Measurements from ENCODE around the gene SGCG.
"Not testable (repeated sequence)": the region's sequence is repeated elsewhere in the genome, so short reads cannot be mapped to it uniquely, and the experiment has no call there.

- TF ChIP-seq, protein P1, sequence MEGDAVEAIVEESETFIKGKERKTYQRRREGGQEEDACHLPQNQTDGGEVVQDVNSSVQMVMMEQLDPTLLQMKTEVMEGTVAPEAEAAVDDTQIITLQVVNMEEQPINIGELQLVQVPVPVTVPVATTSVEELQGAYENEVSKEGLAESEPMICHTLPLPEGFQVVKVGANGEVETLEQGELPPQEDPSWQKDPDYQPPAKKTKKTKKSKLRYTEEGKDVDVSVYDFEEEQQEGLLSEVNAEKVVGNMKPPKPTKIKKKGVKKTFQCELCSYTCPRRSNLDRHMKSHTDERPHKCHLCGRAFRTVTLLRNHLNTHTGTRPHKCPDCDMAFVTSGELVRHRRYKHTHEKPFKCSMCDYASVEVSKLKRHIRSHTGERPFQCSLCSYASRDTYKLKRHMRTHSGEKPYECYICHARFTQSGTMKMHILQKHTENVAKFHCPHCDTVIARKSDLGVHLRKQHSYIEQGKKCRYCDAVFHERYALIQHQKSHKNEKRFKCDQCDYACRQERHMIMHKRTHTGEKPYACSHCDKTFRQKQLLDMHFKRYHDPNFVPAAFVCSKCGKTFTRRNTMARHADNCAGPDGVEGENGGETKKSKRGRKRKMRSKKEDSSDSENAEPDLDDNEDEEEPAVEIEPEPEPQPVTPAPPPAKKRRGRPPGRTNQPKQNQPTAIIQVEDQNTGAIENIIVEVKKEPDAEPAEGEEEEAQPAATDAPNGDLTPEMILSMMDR (IDR thresholded peaks at IDR 0.05): not testable (repeated sequence)
- not testable (repeated sequence) for TF ChIP-seq POLR2A, POLR2AphosphoS5, EP300 (IDR thresholded peaks at IDR 0.05)
Observed at GRCh38 chr13:23314837-23315236, 134.1 kb downstream of the SGCG start.

Data from suprapubic skin (tissue), 4 donors.